Right kidney (tissue), 1 donor: Measurements from ENCODE around the gene PDCL2.

Experiments used
- DNase-seq: peaks from one replicate; pipeline ENCODE4 v3.0.0-alpha.2; 2016

The PDCL2 gene

DNA sequence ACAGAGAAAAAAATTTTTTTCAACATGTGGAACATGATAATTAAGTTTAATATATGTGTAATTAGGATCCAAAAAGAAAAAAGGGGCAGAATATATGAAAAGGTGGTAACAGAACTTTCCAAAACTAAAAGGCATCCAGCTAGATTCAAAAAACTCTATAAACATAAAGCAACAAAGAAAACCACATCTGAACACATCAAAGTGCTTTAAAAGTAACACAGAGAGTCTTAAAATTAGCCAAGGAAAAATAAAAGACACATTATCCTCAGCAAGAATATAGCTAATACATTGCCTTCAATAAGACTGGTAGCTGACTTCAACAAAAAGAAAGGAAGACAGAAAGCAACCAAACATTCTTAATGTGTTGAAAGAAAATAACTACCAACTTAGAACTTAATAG lies 53.5 kb downstream of the PDCL2 start:
- no peak for DNase-seq

- no peak for DNase-seq
Measured at GRCh38 chr4:55534306-55534705, 57.7 kb downstream of the PDCL2 start.

GRCh38 chr4:55530691-55531090 lies 61.4 kb downstream of the PDCL2 start:
- DNase-seq, result no peak

- no peak for DNase-seq
Measured at GRCh38 chr4:55530167-55530566, 61.9 kb downstream of the PDCL2 start.

DNA sequence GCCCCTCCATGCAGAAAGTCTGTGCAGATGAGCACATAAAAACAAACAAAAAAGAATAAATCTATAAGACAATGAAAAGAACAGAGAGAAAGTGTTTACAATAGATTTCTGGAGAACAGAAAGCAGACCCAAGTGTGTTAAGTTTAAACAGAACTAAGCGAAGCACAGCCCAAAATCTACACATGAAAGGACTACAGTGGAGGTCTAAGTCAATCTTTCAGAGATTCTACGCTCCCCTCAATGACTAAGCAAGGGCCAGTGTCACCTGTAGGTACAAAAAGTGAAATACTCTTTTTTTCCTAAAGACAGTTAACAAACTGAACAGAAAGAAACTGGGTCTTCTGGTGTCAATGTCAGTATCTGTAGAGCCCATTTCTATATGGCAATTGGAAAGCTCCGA lies 63.6 kb downstream of the PDCL2 start:
- DNase-seq, result no peak

- DNase-seq, result no peak
Measured at GRCh38 chr4:55524844-55525571, 67.0 kb downstream of the PDCL2 start.

GRCh38 chr4:55518442-55518841 lies 73.6 kb downstream of the PDCL2 start:
- no peak for DNase-seq

DNA sequence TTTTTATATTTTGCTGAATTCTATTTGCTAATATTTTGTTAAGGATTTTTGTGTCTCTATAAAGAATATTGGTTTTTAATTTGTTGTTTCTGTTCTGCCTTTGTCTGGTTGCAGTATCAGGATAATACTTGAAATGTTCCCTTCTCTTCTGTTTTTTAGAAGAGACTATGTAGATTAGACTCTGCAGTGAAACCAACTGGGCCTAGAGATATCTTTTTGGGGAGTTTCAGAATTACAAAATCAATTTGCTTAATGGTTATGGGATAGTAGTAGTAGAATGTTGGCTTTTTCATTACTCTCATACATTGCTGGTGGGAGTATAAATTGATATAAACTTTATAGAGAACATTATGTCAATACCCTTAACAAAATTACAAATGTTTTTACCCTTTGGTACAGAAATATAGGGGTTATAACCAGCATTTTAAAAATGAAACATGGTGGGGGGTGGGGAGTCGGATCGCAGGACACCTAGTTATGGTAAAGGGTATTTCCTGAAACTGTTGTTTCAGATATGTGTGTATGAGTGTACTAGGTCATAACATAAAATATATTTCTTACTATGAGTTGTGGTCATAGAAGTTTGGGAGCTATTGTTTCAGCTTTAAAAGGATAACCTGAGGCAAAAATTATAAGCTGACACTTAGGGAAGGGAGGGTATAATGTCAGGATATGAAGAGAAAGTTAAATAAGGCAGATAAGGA lies 74.4 kb downstream of the PDCL2 start:
- no peak for DNase-seq

DNA sequence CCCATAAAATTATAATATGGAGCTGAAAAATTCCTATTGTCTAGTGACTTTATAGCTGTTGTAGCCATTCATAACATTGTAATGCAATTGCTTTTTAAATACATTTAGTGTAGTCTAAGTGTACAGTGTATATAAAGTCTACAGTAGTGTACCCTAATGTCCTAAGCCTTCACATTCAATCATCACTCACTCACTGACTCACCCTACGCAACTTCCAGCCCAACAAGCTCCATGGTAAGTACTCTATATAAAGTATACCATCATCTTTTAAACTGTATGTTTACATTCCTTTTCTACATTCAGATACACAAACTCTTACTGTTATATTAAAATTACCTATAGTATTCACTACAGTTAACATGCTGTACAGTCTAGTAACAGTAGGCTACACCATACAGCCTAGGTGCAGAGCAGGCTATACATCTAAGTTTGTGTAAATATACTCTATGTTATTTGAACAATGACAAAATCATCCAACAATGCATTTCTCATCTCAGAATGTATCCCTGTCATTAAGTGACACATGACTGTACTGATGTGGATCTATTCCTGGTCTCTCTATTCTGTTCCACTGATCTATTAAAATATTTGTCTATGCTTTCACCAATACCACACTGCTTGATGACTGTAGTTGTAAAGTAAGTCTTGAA lies 79.0 kb downstream of the PDCL2 start:
- no peak for DNase-seq

DNA sequence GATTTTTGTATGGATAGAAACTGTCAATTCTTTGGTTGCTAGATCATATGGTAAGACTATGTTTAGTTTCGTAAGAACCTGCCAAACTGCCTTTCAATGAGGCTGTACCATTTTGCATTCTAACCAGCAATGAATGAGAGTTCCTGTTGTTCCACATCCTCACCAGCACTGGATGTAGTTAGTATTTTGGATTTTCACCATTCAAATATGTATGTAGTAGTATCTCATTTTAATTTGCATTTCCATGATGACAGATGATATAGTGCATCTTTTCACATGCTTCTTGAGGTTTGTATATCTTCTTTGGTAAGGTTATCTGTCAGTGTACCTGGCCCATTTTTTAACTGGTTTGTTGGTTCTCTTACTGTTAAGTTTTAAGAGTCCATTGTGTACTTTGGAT lies 80.0 kb downstream of the PDCL2 start:
- no peak for DNase-seq

- DNase-seq, result no peak
Measured at GRCh38 chr4:55510685-55511084, 81.4 kb downstream of the PDCL2 start.

GRCh38 chr4:55509266-55509665 lies 82.8 kb downstream of the PDCL2 start:
- no peak for DNase-seq

DNA sequence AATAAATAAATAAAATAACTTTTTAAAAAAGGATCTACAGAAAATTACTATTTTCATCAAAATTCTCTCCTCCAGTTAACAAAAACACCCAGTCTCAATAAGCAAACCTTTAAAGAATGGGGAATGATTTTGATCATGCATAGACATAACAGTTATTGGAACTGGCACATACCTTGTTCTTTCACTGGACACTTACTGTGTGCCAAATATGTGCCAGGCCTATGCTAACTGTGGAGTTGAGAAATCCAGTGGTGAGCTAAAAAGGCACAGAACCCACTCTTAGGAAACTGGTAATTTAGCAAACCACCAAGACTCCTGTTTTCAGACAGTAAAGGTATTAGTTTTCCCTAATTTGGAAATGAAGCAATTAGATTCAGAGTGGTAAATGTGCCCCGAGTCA lies 84.4 kb downstream of the PDCL2 start:
- no peak for DNase-seq
